ENCODE results near the gene NEURL1B. TPM values are rescaled to one million over a fixed set of nuclear protein-coding genes. Genes with fewer than 3 reads are reported as not detected.
"Not testable (repeated sequence)": the region's sequence is repeated elsewhere in the genome, so short reads cannot be mapped to it uniquely, and the experiment has no call there.

Gene NEURL1B
- total RNA-seq, 2 donors from 2014 or later = 61.6 to 99.9 TPM

GRCh38 chr5:172598251-172599203, 42.5 kb upstream of the NEURL1B start:
- H3K4me1 ChIP-seq = no peaks in the 10 kb centered on the region

GRCh38 chr5:172599204-172599567, 41.9 kb upstream of the NEURL1B start:
- H3K4me3 ChIP-seq = no peak overlapping the region
- H3K9ac ChIP-seq (ENCODE audit: low read depth in 2 of 2, low read length in 2 of 2) = no peak overlapping the region
- no peaks in the 10 kb centered on the region for H3K27me3 ChIP-seq
- no peak overlapping the region for H3K27ac ChIP-seq
- no peaks in the 10 kb centered on the region for H3K4me1 ChIP-seq
- intact Hi-C loops (cut with DNase I) = no loop called here
- no peak for TF ChIP-seq CTCF (IDR thresholded peaks at IDR 0.05)
- no peaks in the 10 kb centered on the region for H3K9me3 ChIP-seq
- DNase-seq = no peak
- H3K36me3 ChIP-seq = no peaks in the 10 kb centered on the region

More at GRCh38 chr5:172598251-172599203, 42.5 kb upstream of the NEURL1B start:
- DNase-seq = no peak
- Histone ChIP-seq H3K9ac (ENCODE audit: low read depth in 2 of 2, low read length in 2 of 2) (no peak overlapping the region), H3K9me3 (no peaks in the 10 kb centered on the region), H3K27me3 (no peaks in the 10 kb centered on the region), H3K36me3 (no peaks in the 10 kb centered on the region), H3K27ac (no peak overlapping the region), H3K4me3 (no peak overlapping the region)
- intact Hi-C loops (cut with DNase I) = no loop called here
- TF ChIP-seq CTCF (IDR thresholded peaks at IDR 0.05) = no peak

- no peak for TF ChIP-seq CTCF (IDR thresholded peaks at IDR 0.05)
- no peak overlapping the region for H3K4me3 ChIP-seq
- H3K9ac ChIP-seq (ENCODE audit: low read depth in 2 of 2, low read length in 2 of 2) = no peak overlapping the region
- intact Hi-C loops (cut with DNase I) = no loop called here
- no peak for DNase-seq
- H3K9me3 ChIP-seq = no peaks in the 10 kb centered on the region
- no peaks in the 10 kb centered on the region for H3K4me1 ChIP-seq
- H3K36me3 ChIP-seq = no peaks in the 10 kb centered on the region
- H3K27ac ChIP-seq = no peak overlapping the region
- H3K27me3 ChIP-seq = no peaks in the 10 kb centered on the region
These were observed 40.5 kb upstream of the NEURL1B start for GRCh38 chr5:172600571-172600970.

- H3K9ac ChIP-seq (ENCODE audit: low read depth in 2 of 2, low read length in 2 of 2); H3K27ac ChIP-seq; intact Hi-C loops (cut with DNase I): not testable (repeated sequence)
These were observed 39.5 kb upstream of the NEURL1B start for GRCh38 chr5:172601576-172601975.

GRCh38 chr5:172602783-172603231, 38.3 kb upstream of the NEURL1B start:
- no peaks in the 10 kb centered on the region for H3K27me3 ChIP-seq
- H3K27ac ChIP-seq = peak overlapping the region; percentile 60
- H3K9me3 ChIP-seq = no peaks in the 10 kb centered on the region
- H3K4me3 ChIP-seq = no peak overlapping the region
- no peak for DNase-seq
- intact Hi-C loops (cut with DNase I) = no loop called here
- no peak for TF ChIP-seq CTCF (IDR thresholded peaks at IDR 0.05)
- peak overlapping the region; percentile 1 to 31 for H3K9ac ChIP-seq (ENCODE audit: low read depth in 2 of 2, low read length in 2 of 2)
- no peaks in the 10 kb centered on the region for H3K4me1 ChIP-seq
- H3K36me3 ChIP-seq = no peaks in the 10 kb centered on the region

More at GRCh38 chr5:172601576-172601975, 39.5 kb upstream of the NEURL1B start:
- not testable (repeated sequence) for DNase-seq, H3K4me1 ChIP-seq, H3K9me3 ChIP-seq, H3K4me3 ChIP-seq, H3K36me3 ChIP-seq, H3K27me3 ChIP-seq

- H3K9ac ChIP-seq (ENCODE audit: low read depth in 2 of 2, low read length in 2 of 2) = peak overlapping the region; percentile 30 to 31
- no peaks in the 10 kb centered on the region for H3K27me3 ChIP-seq
- no peaks in the 10 kb centered on the region for H3K4me1 ChIP-seq
- intact Hi-C loops (cut with DNase I) = no loop called here
- no peak overlapping the region for H3K4me3 ChIP-seq
- H3K27ac ChIP-seq = peak overlapping the region; percentile 60
- no peaks in the 10 kb centered on the region for H3K9me3 ChIP-seq
- no peak for TF ChIP-seq CTCF (IDR thresholded peaks at IDR 0.05)
- DNase-seq = no peak
- H3K36me3 ChIP-seq = no peaks in the 10 kb centered on the region
These were observed 37.7 kb upstream of the NEURL1B start for GRCh38 chr5:172603251-172603806.

Measured in colonic mucosa (tissue), 4 donors.